ENCODE measurements around the gene RASAL1. TPM values are rescaled to one million over a fixed set of nuclear protein-coding genes. Genes with fewer than 3 reads are reported as not detected.

Gene RASAL1
- total RNA-seq, 1 experiment from 2014 or later: 8.1 TPM

- Mint-ChIP-seq H3K27ac (no peak overlapping the region), H3K36me3 (peaks cover 76% of the 10 kb centered on the region)
- CTCF ChIA-PET: interaction anchor here (1.1 to 2.0 kb wide), 5 partner anchors 12 to 61 kb away, joined by 4 to 40 read pairs (median 5); partner anchors contain the start of genes CFAP73 and RASAL1
Observed at GRCh38 chr12:113173081-113173698, 37.6 kb upstream of the RASAL1 start.

DNA sequence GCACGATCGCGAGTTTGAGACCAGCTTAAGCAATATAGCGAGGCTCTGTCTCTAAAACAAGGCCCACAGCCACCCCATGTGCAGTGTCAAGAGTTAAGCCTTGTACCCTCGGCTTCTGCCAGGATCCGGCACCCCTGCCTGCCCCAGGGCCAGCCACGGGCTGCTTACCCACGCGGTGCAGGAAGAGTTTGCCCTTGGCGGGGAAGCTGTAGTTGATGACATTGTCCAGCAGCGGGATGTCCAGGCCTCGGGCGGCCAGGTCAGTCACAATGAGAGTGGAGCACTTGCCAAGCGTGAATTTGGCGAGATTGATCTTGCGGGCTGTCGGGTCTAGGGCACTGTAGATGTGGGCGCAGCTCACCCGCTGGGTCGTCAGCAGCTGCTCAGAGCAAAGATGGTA, 36.6 kb upstream of the RASAL1 start:
- CTCF ChIA-PET: interaction anchor here (1.2 to 2.2 kb wide), 3 partner anchors 11 to 179 kb away, joined by 4 to 5 read pairs (median 4); partner anchors contain the start of gene RASAL1
- no peak for ATAC-seq
- H3K4me3 Mint-ChIP-seq: no peak overlapping the region
- H3K9me3 Mint-ChIP-seq: no peaks in the 10 kb centered on the region
- no peaks in the 10 kb centered on the region for H3K4me1 Mint-ChIP-seq
- no peak for DNase-seq (ENCODE audit: low spot score)
- H3K36me3 Mint-ChIP-seq: peaks cover 66% of the 10 kb centered on the region
- POLR2A ChIA-PET: no interaction called here
- no peaks in the 10 kb centered on the region for H3K27me3 Mint-ChIP-seq (ENCODE audit: low read depth)
- H3K27ac Mint-ChIP-seq: no peak overlapping the region
- TF ChIP-seq ETV6 (CRISPR knock-in tag; IDR thresholded peaks at IDR 0.05) (no peak), PRRX2 (CRISPR knock-in tag; IDR thresholded peaks at IDR 0.05) (no peak), TEAD1 (CRISPR knock-in tag; IDR thresholded peaks at IDR 0.05) (no peak), MYBL2 (CRISPR knock-in tag; IDR thresholded peaks at IDR 0.05) (no peak), NR1H2 (CRISPR knock-in tag; IDR thresholded peaks at IDR 0.05) (no peak), TCF7 (CRISPR knock-in tag; IDR thresholded peaks at IDR 0.05; ENCODE audit: low read depth) (no peak), PRDM15 (CRISPR knock-in tag; IDR thresholded peaks at IDR 0.05) (no peak), SMAD4 (CRISPR knock-in tag; IDR thresholded peaks at IDR 0.05) (no peak)
- TF ChIP-seq, protein P1, sequence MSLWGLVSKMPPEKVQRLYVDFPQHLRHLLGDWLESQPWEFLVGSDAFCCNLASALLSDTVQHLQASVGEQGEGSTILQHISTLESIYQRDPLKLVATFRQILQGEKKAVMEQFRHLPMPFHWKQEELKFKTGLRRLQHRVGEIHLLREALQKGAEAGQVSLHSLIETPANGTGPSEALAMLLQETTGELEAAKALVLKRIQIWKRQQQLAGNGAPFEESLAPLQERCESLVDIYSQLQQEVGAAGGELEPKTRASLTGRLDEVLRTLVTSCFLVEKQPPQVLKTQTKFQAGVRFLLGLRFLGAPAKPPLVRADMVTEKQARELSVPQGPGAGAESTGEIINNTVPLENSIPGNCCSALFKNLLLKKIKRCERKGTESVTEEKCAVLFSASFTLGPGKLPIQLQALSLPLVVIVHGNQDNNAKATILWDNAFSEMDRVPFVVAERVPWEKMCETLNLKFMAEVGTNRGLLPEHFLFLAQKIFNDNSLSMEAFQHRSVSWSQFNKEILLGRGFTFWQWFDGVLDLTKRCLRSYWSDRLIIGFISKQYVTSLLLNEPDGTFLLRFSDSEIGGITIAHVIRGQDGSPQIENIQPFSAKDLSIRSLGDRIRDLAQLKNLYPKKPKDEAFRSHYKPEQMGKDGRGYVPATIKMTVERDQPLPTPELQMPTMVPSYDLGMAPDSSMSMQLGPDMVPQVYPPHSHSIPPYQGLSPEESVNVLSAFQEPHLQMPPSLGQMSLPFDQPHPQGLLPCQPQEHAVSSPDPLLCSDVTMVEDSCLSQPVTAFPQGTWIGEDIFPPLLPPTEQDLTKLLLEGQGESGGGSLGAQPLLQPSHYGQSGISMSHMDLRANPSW (CRISPR knock-in tag; conservative IDR thresholded peaks at IDR 0.05; ENCODE audit: low read depth): no peak
- TF ChIP-seq, protein P2, sequence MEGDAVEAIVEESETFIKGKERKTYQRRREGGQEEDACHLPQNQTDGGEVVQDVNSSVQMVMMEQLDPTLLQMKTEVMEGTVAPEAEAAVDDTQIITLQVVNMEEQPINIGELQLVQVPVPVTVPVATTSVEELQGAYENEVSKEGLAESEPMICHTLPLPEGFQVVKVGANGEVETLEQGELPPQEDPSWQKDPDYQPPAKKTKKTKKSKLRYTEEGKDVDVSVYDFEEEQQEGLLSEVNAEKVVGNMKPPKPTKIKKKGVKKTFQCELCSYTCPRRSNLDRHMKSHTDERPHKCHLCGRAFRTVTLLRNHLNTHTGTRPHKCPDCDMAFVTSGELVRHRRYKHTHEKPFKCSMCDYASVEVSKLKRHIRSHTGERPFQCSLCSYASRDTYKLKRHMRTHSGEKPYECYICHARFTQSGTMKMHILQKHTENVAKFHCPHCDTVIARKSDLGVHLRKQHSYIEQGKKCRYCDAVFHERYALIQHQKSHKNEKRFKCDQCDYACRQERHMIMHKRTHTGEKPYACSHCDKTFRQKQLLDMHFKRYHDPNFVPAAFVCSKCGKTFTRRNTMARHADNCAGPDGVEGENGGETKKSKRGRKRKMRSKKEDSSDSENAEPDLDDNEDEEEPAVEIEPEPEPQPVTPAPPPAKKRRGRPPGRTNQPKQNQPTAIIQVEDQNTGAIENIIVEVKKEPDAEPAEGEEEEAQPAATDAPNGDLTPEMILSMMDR (IDR thresholded peaks at IDR 0.05): no peak
- TF ChIP-seq, protein P3, sequence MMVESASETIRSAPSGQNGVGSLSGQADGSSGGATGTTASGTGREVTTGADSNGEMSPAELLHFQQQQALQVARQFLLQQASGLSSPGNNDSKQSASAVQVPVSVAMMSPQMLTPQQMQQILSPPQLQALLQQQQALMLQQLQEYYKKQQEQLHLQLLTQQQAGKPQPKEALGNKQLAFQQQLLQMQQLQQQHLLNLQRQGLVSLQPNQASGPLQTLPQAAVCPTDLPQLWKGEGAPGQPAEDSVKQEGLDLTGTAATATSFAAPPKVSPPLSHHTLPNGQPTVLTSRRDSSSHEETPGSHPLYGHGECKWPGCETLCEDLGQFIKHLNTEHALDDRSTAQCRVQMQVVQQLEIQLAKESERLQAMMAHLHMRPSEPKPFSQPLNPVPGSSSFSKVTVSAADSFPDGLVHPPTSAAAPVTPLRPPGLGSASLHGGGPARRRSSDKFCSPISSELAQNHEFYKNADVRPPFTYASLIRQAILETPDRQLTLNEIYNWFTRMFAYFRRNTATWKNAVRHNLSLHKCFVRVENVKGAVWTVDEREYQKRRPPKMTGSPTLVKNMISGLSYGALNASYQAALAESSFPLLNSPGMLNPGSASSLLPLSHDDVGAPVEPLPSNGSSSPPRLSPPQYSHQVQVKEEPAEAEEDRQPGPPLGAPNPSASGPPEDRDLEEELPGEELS (CRISPR knock-in tag; IDR thresholded peaks at IDR 0.05): no peak
- TF ChIP-seq, protein P4, sequence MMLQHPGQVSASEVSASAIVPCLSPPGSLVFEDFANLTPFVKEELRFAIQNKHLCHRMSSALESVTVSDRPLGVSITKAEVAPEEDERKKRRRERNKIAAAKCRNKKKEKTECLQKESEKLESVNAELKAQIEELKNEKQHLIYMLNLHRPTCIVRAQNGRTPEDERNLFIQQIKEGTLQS (CRISPR knock-in tag; conservative IDR thresholded peaks at IDR 0.05): no peak

More at GRCh38 chr12:113173081-113173698, 37.6 kb upstream of the RASAL1 start:
- Mint-ChIP-seq H3K4me3 (no peak overlapping the region), H3K27me3 (ENCODE audit: low read depth) (no peaks in the 10 kb centered on the region), H3K4me1 (no peaks in the 10 kb centered on the region), H3K9me3 (no peaks in the 10 kb centered on the region)
- no peak for ATAC-seq
- no peak for DNase-seq (ENCODE audit: low spot score)
- POLR2A ChIA-PET: no interaction called here
- TF ChIP-seq CBFB (CRISPR knock-in tag; IDR thresholded peaks at IDR 0.05; ENCODE audit: low read depth): no peak
- TF ChIP-seq ZNF219 (CRISPR knock-in tag; IDR thresholded peaks at IDR 0.05; ENCODE audit: borderline replicate concordance): no peak
- TF ChIP-seq, protein P5, sequence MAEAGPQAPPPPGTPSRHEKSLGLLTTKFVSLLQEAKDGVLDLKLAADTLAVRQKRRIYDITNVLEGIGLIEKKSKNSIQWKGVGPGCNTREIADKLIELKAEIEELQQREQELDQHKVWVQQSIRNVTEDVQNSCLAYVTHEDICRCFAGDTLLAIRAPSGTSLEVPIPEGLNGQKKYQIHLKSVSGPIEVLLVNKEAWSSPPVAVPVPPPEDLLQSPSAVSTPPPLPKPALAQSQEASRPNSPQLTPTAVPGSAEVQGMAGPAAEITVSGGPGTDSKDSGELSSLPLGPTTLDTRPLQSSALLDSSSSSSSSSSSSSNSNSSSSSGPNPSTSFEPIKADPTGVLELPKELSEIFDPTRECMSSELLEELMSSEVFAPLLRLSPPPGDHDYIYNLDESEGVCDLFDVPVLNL (CRISPR knock-in tag; IDR thresholded peaks at IDR 0.05; ENCODE audit: borderline replicate concordance, low read depth): no peak
- TF ChIP-seq, protein P3 (CRISPR knock-in tag; IDR thresholded peaks at IDR 0.05): no peak
- TF ChIP-seq SMAD3 (CRISPR knock-in tag; IDR thresholded peaks at IDR 0.05; ENCODE audit: borderline replicate concordance): no peak
- TF ChIP-seq PREB (CRISPR knock-in tag; IDR thresholded peaks at IDR 0.05; ENCODE audit: borderline replicate concordance): no peak
